GM08714 (cell line): ENCODE measurements around the gene UNC5A.

ENCODE experiments used
- H3K4me3 ChIP-seq: fragments of 200-500 bp; sonication (Bioruptor generic); 2 replicates; pipeline ENCODE4 v1.5.1; 2014; ENCODE audit warnings: mild to moderate bottlenecking, low read length, inconsistent platforms
- ZNF274 ChIP-seq: IDR thresholded peaks from 2 replicates; pipeline ENCODE4 v1.6.1; 2012; ENCODE audit warnings: mild to moderate bottlenecking, low read depth, low read length

UNC5A gene

GRCh38 chr5:176803068-176803942 is 7.1 kb upstream of the UNC5A start:
- no peak for TF ChIP-seq ZNF274
- no peak overlapping the region for H3K4me3 ChIP-seq

DNA sequence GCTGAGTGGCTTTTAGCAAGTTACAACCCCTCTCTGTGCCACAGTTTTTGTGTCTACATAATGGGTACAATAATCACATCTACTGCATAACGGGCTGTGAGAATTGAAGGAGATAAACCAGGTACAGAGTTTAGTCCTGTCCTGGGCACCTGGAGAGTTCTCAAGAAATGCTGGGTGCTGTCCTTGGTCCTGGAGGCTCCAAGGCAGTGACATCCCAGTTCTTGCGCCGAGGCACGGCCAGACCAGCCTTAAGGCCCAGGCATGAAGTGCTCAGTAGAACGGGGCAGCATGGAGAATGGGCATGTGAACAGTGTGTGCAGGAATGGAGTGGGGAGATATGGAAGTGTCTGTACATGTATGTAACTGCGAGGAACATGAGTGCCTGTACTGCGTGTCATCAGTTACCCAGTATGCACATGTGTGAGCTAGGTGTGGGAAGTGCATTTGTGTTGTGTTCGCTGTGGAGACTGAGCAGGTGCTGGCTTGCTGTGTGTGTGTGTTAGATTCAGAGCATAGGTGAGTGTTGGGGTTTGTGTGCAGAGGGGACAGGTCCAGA is 6.3 kb upstream of the UNC5A start:
- no peak for TF ChIP-seq ZNF274

GRCh38 chr5:176806137-176806536 is 4.2 kb upstream of the UNC5A start:
- H3K4me3 ChIP-seq: no peak overlapping the region
- no peak for TF ChIP-seq ZNF274

More for the DNA sequence above, 6.3 kb upstream of the UNC5A start:
- no peak overlapping the region for H3K4me3 ChIP-seq

GRCh38 chr5:176809544-176810080 is 747 bp upstream of the UNC5A start:
- H3K4me3 ChIP-seq: peak overlapping the region; percentile 13; the same call in 1 of the 2 replicates
- no peak for TF ChIP-seq ZNF274

DNA sequence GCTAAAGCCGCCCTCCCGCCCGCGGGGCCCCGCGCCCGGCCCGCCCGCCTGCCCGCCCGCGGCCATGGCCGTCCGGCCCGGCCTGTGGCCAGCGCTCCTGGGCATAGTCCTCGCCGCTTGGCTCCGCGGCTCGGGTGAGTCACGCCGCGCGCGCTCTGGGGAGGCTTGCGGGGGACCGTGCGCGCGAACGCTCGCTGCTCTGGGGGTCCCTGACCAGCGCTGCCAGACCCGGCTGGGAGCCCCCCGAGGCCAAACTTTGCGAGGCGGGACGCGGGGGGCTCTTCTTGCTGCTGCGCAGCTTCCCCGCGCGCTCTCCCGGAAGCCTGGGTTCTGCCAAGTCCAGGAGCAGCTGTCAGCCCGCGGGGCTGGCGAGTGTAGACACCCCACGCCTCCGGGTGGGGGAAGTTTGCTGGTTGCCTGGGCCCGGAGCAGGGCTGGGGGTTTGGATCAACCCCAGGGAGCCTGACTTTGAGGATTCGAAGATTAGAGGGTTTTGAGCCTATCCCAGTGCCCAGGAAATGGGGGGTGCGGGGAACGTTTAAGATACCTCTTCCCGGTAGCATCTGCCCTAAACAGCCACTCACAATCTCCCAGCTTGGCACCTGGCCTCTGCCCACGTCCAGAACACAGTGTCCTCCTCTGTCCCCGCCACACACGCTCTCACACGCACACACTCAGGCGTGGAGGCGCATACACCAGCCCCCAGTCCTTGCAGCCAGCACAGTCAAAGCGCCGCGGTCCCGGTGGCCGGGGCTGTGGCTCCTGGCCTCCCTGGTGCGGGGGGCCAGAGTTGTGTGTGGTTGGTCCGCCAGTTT is 535 bp downstream of the UNC5A start:
- no peak for TF ChIP-seq ZNF274
- H3K4me3 ChIP-seq: no peak overlapping the region; the same call in 1 of the 2 replicates

DNA sequence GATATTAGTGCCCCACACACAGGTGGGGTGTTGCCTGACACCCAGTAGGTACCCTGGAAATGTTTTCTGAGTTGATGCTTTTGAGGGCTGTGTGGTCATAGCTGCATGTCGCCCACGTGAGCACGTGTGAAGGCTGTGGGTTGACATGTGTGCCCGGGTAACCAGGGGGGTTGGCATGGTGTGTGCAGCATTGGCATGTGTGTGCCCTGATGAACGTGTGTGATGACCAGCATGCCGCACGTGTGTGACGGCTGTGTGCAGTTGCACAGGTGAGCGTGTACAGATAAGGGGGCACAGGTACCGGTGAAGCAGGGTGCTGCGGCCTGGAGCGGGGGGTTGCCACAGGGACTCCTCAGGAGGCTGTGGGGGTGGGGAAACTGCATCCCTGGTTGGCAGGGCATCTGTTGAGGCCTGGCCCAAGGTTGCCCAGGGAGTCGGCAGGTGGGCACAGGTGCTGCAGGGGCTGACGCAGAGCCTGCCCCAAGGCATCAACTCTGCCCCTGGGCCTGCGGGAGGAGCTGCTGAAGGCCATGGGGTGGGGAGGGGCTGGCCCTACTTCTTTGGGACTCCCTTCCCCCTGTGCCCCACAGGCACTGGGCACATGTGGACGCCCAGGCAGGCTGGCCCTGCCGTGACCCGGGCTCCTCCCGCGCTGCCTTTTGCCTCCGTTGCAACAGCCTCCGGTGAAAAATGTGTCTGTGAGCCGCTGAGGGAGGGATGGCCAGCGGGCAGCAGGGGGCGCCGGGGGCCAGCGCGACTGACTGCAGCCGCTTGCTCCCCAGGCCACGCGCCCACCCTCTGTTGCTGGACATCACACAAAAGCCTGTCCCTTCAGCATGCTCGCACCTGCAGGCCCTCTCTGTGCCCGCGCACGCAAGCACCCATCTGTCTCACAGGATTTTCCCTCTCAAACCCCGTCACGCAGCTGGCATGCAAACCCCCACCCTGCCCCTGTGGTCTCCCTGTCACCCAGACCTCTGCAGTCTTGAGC is 2.2 kb downstream of the UNC5A start:
- TF ChIP-seq ZNF274: no peak
- H3K4me3 ChIP-seq: no peak overlapping the region

DNA sequence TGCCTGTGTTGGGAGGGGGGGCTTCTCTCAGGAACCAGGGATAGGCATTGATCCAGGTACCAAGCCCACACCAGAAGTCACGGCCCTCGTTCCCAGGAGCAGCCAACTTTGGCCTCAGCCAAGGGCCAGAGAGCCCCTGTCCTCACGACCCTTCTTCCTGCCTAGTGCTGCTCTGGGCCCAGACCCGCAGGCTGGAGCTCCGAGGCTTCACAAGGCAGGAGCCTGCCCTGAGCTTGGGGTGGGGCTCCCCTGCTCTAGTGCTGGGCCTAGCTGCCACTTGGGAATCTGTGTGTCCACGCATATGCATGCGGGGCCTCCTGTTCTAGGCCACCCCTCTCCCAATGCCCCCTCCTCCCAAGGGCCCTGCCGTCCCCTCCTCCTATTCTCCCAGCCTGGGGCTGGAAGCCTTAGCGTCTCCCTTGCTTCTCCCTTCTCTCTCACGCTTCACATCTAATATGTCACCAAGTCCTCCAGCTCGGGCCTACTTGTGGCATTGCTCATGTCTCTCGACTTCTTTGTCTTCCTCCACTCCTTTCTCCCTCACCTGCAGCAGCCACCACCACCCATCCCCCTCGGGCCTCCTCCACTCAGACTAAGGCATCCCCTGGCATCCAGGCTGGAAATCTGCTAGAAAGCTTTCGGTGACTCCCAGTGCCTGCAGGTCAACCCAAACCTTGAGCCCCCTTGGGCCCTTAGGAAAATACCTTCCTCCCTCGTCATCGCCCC is 3.4 kb downstream of the UNC5A start:
- no peak for TF ChIP-seq ZNF274
- H3K4me3 ChIP-seq: no peak overlapping the region

DNA sequence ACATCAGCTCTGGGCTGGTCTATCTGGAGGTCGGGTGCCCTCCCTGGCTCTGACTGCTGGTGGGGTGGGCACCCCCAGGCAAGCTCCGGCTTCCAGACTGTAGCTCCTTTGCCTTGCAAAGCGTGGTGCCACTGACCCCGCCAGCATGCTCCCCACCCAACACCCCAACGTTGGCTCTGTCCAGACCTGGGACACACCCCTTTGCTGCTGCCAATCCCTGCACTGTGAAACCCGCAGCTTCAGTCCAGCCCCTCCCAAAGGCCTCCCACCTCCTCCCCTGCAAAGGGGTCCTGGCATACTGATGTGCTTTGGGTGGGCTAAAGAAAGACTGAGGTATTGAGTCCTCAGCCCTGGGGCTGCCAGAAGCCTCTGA is 3.9 kb downstream of the UNC5A start:
- no peak overlapping the region for H3K4me3 ChIP-seq
- no peak for TF ChIP-seq ZNF274

DNA sequence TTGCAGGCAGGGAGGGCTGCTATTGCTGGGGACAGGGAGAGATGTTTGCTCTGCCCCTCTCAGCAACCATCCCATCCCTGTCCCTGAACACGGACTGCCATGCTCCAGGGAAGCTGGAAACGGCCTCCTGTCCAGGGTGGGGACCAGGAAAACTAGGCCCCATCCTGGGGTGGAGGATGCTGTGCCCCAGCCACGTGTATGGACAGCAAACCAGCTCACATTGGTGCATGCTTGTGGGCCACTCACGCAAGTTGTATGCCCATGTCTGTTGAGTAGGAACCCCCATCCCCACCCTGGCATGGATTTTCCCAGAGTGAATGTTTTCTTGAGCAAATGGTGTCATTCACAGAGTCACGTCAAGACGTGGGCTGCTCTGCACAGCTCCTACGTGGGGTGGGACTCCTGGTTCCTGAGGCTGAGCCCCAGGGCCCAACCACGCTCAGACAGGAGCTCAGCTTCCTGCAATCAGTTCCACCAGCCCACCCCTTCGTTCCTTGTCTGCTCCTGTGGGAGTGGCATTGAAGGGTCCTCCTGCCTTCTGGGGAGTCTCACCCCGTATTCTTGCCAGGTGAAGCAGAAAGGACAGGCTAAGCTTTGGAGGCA is 4.6 kb downstream of the UNC5A start:
- no peak for TF ChIP-seq ZNF274
- H3K4me3 ChIP-seq: no peak overlapping the region

- no peak overlapping the region for H3K4me3 ChIP-seq
- TF ChIP-seq ZNF274: no peak
Measured at GRCh38 chr5:176816043-176816745, 5.8 kb downstream of the UNC5A start.

GRCh38 chr5:176816791-176817347 is 6.5 kb downstream of the UNC5A start:
- H3K4me3 ChIP-seq: no peak overlapping the region

More at GRCh38 chr5:176816791-176817347, 6.5 kb downstream of the UNC5A start:
- TF ChIP-seq ZNF274: no peak
